H1 (cell line): ENCODE data around the gene PLD5. TPM values are rescaled to one million over a fixed set of nuclear protein-coding genes. Genes with fewer than 3 reads are reported as not detected.

Source experiments
- CTCF ChIA-PET: fragments of 300-600 bp; sonication (Branson Sonifier 250); formaldehyde crosslinking; loops from one replicate; lab custom pipeline; 2021; ENCODE audit not compliant: partially characterized antibody; lab: Charles Lee
- POLR2A ChIA-PET: fragments of 300-600 bp; sonication (Branson Sonifier 250); formaldehyde crosslinking; loops from one replicate; lab custom pipeline; 2021; ENCODE audit warnings: inconsistent platforms; ENCODE audit not compliant: partially characterized antibody; lab: Charles Lee
- DNase-seq, 2 experiments: peaks; one replicate each; pipeline versions ENCODE4 v3.0.0 to v3.0.0-alpha.2; 2010 to 2022; ENCODE audit warnings: low spot score in 2 of 2, low read depth in 1 of 2, mixed read lengths in 1 of 2
- FAIRE-seq: peaks from 2 replicates; lab custom pipeline; 2011; peaks lifted over from hg19 to GRCh38; lab: Jason Lieb, UNC
- H2AFZ ChIP-seq: 2 replicates; pipeline ENCODE4 v1.8.1; 2012; ENCODE audit warnings: low read length, inconsistent platforms
- H2AK5ac ChIP-seq: 2 replicates; pipeline ENCODE4 v1.6.1; 2013; ENCODE audit warnings: low read depth, low read length
- H2BK120ac ChIP-seq: replicated peaks from 2 replicates; pipeline ENCODE3; 2013; ENCODE audit warnings: low read depth, low read length, inconsistent platforms
- H2BK12ac ChIP-seq: 2 replicates; pipeline ENCODE4 v1.6.1; 2013; ENCODE audit warnings: low read depth, low read length
- H2BK15ac ChIP-seq: 2 replicates; pipeline ENCODE4 v1.6.1; 2013; ENCODE audit warnings: low read length
- H2BK20ac ChIP-seq: 2 replicates; pipeline ENCODE4 v1.6.1; 2013; ENCODE audit warnings: low read length
- H2BK5ac ChIP-seq: 2 replicates; pipeline ENCODE4 v1.6.1; 2013; ENCODE audit warnings: low read depth, low read length
- H3K14ac ChIP-seq: 2 replicates; pipeline ENCODE4 v1.6.1; 2013; ENCODE audit warnings: inconsistent platforms; ENCODE audit not compliant: insufficient read length
- H3K18ac ChIP-seq: 2 replicates; pipeline ENCODE4 v1.6.1; 2013; ENCODE audit warnings: low read length; ENCODE audit errors: extremely low read depth
- H3K23ac ChIP-seq: 2 replicates; pipeline ENCODE4 v1.6.1; 2013; ENCODE audit warnings: inconsistent platforms; ENCODE audit not compliant: insufficient read length
- H3K23me2 ChIP-seq: 2 replicates; pipeline ENCODE4 v1.6.1; 2013; ENCODE audit warnings: low read depth, low read length
- H3K27ac ChIP-seq: 2 replicates; pipeline ENCODE4 v1.6.1; 2011; ENCODE audit warnings: low read depth, low read length, inconsistent platforms
- H3K27me3 ChIP-seq, 4 experiments: replicated peaks in 1 of 4; 1 replicate in 1 of 4; 2 replicates in 3 of 4; pipeline versions ENCODE4 v1.6.1 to v1.8.1; 2011 to 2013; ENCODE audit warnings: low read length in 3 of 4, mild to moderate bottlenecking in 3 of 4, inconsistent platforms in 2 of 4, mixed read lengths in 2 of 4, moderate library complexity in 1 of 4; ENCODE audit not compliant: control insufficient read depth in 3 of 4, insufficient read depth in 3 of 4; ENCODE audit errors: extremely low read depth in 1 of 4
- H3K36me3 ChIP-seq, 4 experiments: 2 replicates each; pipeline versions ENCODE4 v1.6.1 to v1.8.1; 2011 to 2013; ENCODE audit warnings: mild to moderate bottlenecking in 4 of 4, low read length in 3 of 4, moderate library complexity in 2 of 4, control low read depth in 1 of 4, inconsistent platforms in 1 of 4; ENCODE audit not compliant: insufficient read depth in 4 of 4, control insufficient read depth in 2 of 4
- H3K4ac ChIP-seq: replicated peaks from 2 replicates; pipeline ENCODE3; 2013; ENCODE audit warnings: low read length, low read depth, mixed read lengths, inconsistent platforms; ENCODE audit not compliant: insufficient read length
- H3K4me1 ChIP-seq, 4 experiments: replicated peaks in 1 of 4; 1 replicate in 1 of 4; 2 replicates in 3 of 4; pipeline versions ENCODE4 v1.6.1 to v1.8.1; 2011 to 2013; ENCODE audit warnings: low read length in 3 of 4, inconsistent platforms in 2 of 4, mixed read lengths in 1 of 4; ENCODE audit not compliant: insufficient read depth in 4 of 4, control insufficient read depth in 3 of 4
- H3K4me2 ChIP-seq, 2 experiments: 2 replicates each; pipeline versions ENCODE4 v1.6.1 to v1.8.1; 2011 to 2013; ENCODE audit warnings: low read depth in 2 of 2, low read length in 2 of 2, control low read depth in 1 of 2, inconsistent platforms in 1 of 2, mild to moderate bottlenecking in 1 of 2; ENCODE audit not compliant: insufficient read depth in 1 of 2
- H3K4me3 ChIP-seq, 4 experiments: fragments of 200-600, 300-600 bp in 1 of 4; sonication (generic), shearing (Covaris generic), sonication (Bioruptor Twin) in 1 of 4; 2 replicates each; pipeline versions ENCODE4 v1.5.1 to v1.8.1; 2011 to 2016; ENCODE audit warnings: low read length in 4 of 4, low read depth in 3 of 4, control low read depth in 2 of 4, inconsistent platforms in 2 of 4, mild to moderate bottlenecking in 2 of 4, mixed read lengths in 1 of 4, moderate library complexity in 1 of 4; ENCODE audit not compliant: insufficient read depth in 2 of 4; ENCODE audit errors: extremely low read depth in 1 of 4
- H3K56ac ChIP-seq: replicated peaks from 2 replicates; pipeline ENCODE3; 2013; ENCODE audit warnings: low read depth, mild to moderate bottlenecking, mixed read lengths, low read length, inconsistent platforms; ENCODE audit not compliant: insufficient read length
- H3K79me1 ChIP-seq: 2 replicates; pipeline ENCODE4 v1.6.1; 2013; ENCODE audit warnings: low read depth, low read length, control low read depth
- H3K79me2 ChIP-seq, 2 experiments: 2 replicates each; pipeline versions ENCODE4 v1.6.1 to v1.8.1; 2012 to 2013; ENCODE audit warnings: low read length in 2 of 2, mild to moderate bottlenecking in 2 of 2, inconsistent platforms in 1 of 2; ENCODE audit not compliant: insufficient read depth in 2 of 2, control insufficient read depth in 1 of 2
- H3K9ac ChIP-seq, 4 experiments: replicated peaks in 1 of 4; 1 replicate in 1 of 4; 2 replicates in 3 of 4; pipeline versions ENCODE4 v1.6.1 to v1.8.1; 2011 to 2013; ENCODE audit warnings: low read depth in 3 of 4, low read length in 3 of 4, control low read depth in 2 of 4, mild to moderate bottlenecking in 2 of 4, moderate library complexity in 2 of 4, inconsistent platforms in 1 of 4; ENCODE audit errors: extremely low read depth in 1 of 4
- H3K9me3 ChIP-seq, 2 experiments: 2 replicates each; pipeline versions ENCODE4 v1.6.1 to v1.8.1; 2012 to 2013; ENCODE audit warnings: mild to moderate bottlenecking in 2 of 2, moderate library complexity in 2 of 2, control low read depth in 1 of 2, inconsistent platforms in 1 of 2, low read depth in 1 of 2, low read length in 1 of 2, mixed read lengths in 1 of 2; ENCODE audit not compliant: insufficient read depth in 2 of 2
- H4K20me1 ChIP-seq, 2 experiments: replicated peaks in 1 of 2; 2 replicates each; pipeline versions ENCODE3 to v1.8.1; 2011 to 2013; ENCODE audit warnings: inconsistent platforms in 2 of 2, low read length in 2 of 2, mild to moderate bottlenecking in 1 of 2; ENCODE audit not compliant: insufficient read depth in 2 of 2, control insufficient read depth in 1 of 2
- H4K5ac ChIP-seq: 2 replicates; pipeline ENCODE4 v1.6.1; 2013; ENCODE audit warnings: low read length, low read depth, mixed read lengths, inconsistent platforms; ENCODE audit not compliant: insufficient read length
- H4K8ac ChIP-seq: 2 replicates; pipeline ENCODE4 v1.8.0; 2013; ENCODE audit warnings: mild to moderate bottlenecking, moderate library complexity, low read length, inconsistent platforms; ENCODE audit not compliant: insufficient read depth; ENCODE audit errors: extremely low read depth
- H4K91ac ChIP-seq: replicated peaks from 2 replicates; pipeline ENCODE3; 2013; ENCODE audit warnings: low read length, mixed read lengths, inconsistent platforms; ENCODE audit not compliant: insufficient read length
- WGBS, 2 experiments: shearing (Covaris generic) in 1 of 2; methylation state at CpG; one replicate each; pipeline versions ENCODE4 v1.1.6 to v1.1.7; 2013 to 2015; ENCODE audit warnings: low lambda C conversion rate in 2 of 2, mixed read lengths in 2 of 2, inconsistent platforms in 1 of 2, low coverage in 1 of 2, missing lambda C conversion rate in 1 of 2; ENCODE audit not compliant: insufficient replicate concordance in 2 of 2, insufficient coverage in 1 of 2, insufficient read length in 1 of 2; ENCODE audit errors: extremely low coverage in 1 of 2, missing lambda C conversion rate in 1 of 2; 5-methylcytosine and 5-hydroxymethylcytosine counted together
- polyA plus RNA-seq, 7 experiments: library from polyadenylated mRNA; depleted of rRNA in 3 of 7; stranded (reverse) in 5 of 7; unstranded in 2 of 7; fragments of >200 nt in 5 of 7; fragments of 200-250 nt in 2 of 7; gene quantifications; 1 replicate in 5 of 7; 2 replicates in 1 of 7; 4 replicates in 1 of 7; pipeline versions ENCODE4 v1.2.1 to v1.2.3, GENCODE V29; 2011 to 2013; ENCODE audit warnings: missing spikeins in 2 of 7, mixed read lengths in 2 of 7
- total RNA-seq: library from RNA; stranded (reverse); fragmentation: NEBNext Ultra II Directional; extraction: Animal tissue kit (Norgen Biotek cat#: 25700); gene quantifications from 2 replicates; pipeline ENCODE4 v1.2.1, GENCODE V29; 2021

PLD5 gene
- total and polyA plus RNA-seq, 2 of the 8 experiments (the other 6 are each of a cell fraction or from before 2014, with no cell fraction given): 0.86 to 8.5 TPM

GRCh38 chr1:242447689-242448088, 76.8 kb downstream of the PLD5 start:
- peak overlapping the region; percentile 37 to 69 for H3K4me2 ChIP-seq
- no peaks in the 10 kb centered on the region for H3K9me3 ChIP-seq
- FAIRE-seq: peak; percentile 42
- H3K23me2 ChIP-seq: no peaks in the 10 kb centered on the region
- H2BK20ac ChIP-seq: no peak overlapping the region
- peak overlapping the region; percentile 70 for H2BK120ac ChIP-seq
- POLR2A ChIA-PET: no interaction called here
- H2BK12ac ChIP-seq: no peak overlapping the region
- H4K20me1 ChIP-seq: no peaks in the 10 kb centered on the region
- no peak overlapping the region for H2AK5ac ChIP-seq
- H3K18ac ChIP-seq: peak overlapping the region; percentile 54; the same call in 1 of the 2 replicates
- H3K79me2 ChIP-seq: no peaks in the 10 kb centered on the region
- DNase-seq: peak in 1 of 2 experiments; percentile 34
- no peak overlapping the region for H3K4ac ChIP-seq
- no peak overlapping the region for H3K27ac ChIP-seq
- H3K79me1 ChIP-seq: no peaks in the 10 kb centered on the region
- no peaks in the 10 kb centered on the region for H3K27me3 ChIP-seq
- CTCF ChIA-PET: interaction anchor here (0.7 kb wide), 1 partner anchor 26 kb away, joined by 3 read pairs; no protein-coding TSS in a partner anchor
- 32% methylated on average over 7 of the region's 7 CpGs; no CpG with 5 or more reads in 1 of the 2 experiments for WGBS, 2 experiments
- no peak overlapping the region for H3K56ac ChIP-seq
- 0 out of 2 replicates have a peak overlapping the region, but pooled peaks have one; percentile 67 for H2AFZ ChIP-seq
- H4K8ac ChIP-seq: no peak overlapping the region
- H2BK15ac ChIP-seq: no peak overlapping the region
- H3K4me3 ChIP-seq: peak overlapping the region in 1 of 4 experiments; percentile 25; a peak in 1 of 8 replicates
- peak overlapping the region; percentile 18; the same call in 1 of the 2 replicates for H2BK5ac ChIP-seq
- peak overlapping the region; percentile 8 for H4K5ac ChIP-seq
- H3K14ac ChIP-seq: no peak overlapping the region
- H3K4me1 ChIP-seq: peaks cover 6 to 30% (median 14%) of the 10 kb centered on the region in 4 experiments; a peak in 6 of 7 replicates
- no peak overlapping the region for H4K91ac ChIP-seq
- no peak overlapping the region for H3K23ac ChIP-seq
- no peak overlapping the region for H3K9ac ChIP-seq
- H3K36me3 ChIP-seq: no peaks in the 10 kb centered on the region
